K562 (cell line): Measurements from ENCODE around the gene DHRS4L2. TPM values are rescaled to one million over a fixed set of nuclear protein-coding genes. Genes with fewer than 3 reads are reported as not detected.
"Not testable (repeated sequence)": the region's sequence is repeated elsewhere in the genome, so short reads cannot be mapped to it uniquely, and the experiment has no call there.

Experiments used
- ATAC-seq: fragments of 200-7000 bp; cut with Tn5 transposase; 3 replicates; pipeline ENCODE4 v1.9.1; 2020; ENCODE audit warnings: moderate library complexity
- BruUV-seq: library from RNA; stranded (reverse); fragments of 400-500 nt; replicated peaks from 2 replicates; lab custom pipeline; 2021; lab: Mats Ljungman, UMichigan
- CTCF ChIA-PET: fragments of 300-600 bp; formaldehyde crosslinking; extraction: SDS; loops from one replicate; lab custom pipeline; 2021; ENCODE audit warnings: low intra/inter-chr PET ratio; lab: Yijun Ruan, JAX
- POLR2A ChIA-PET: fragments of 300-600, 350-650 bp; sonication (Branson Sonifier 250); formaldehyde crosslinking; extraction: SDS; loops from one replicate; lab custom pipeline; 2021; ENCODE audit warnings: antibody characterized with exemption, inconsistent platforms; lab: Yijun Ruan, JAX
- DNase-seq, 4 experiments: peaks; one replicate each; pipeline versions ENCODE4 v3.0.0 to v3.0.0-alpha.2; 2011 to 2018; ENCODE audit warnings: low spot score in 3 of 4, mixed read lengths in 3 of 4; ENCODE audit errors: extremely low read depth in 1 of 4
- FAIRE-seq: peaks from 2 replicates; lab custom pipeline; 2011; peaks lifted over from hg19 to GRCh38; lab: Jason Lieb, UNC
- H2AFZ ChIP-seq: 2 replicates; pipeline ENCODE4 v1.6.0; 2011; ENCODE audit warnings: low read depth, low read length, control low read depth, inconsistent platforms
- H3K27ac ChIP-seq: fragments of 200-600 bp; 3 replicates; pipeline ENCODE4 v1.8.0; 2011; ENCODE audit warnings: low read depth, mild to moderate bottlenecking, control low read depth, inconsistent platforms, low read length, moderate library complexity, mixed read lengths; ENCODE audit errors: extremely low read depth
- H3K27me3 ChIP-seq, 2 experiments: fragments of 300-600 bp in 1 of 2; 2 replicates in 1 of 2; 3 replicates in 1 of 2; pipeline versions ENCODE4 v1.6.0 to v1.8.0; 2011; ENCODE audit warnings: inconsistent platforms in 2 of 2, low read length in 2 of 2, mild to moderate bottlenecking in 1 of 2, mixed read lengths in 1 of 2, moderate library complexity in 1 of 2; ENCODE audit not compliant: control insufficient read depth in 2 of 2, insufficient read depth in 2 of 2
- H3K36me3 ChIP-seq: fragments of 300-600 bp; 3 replicates; pipeline ENCODE4 v1.8.0; 2011; ENCODE audit warnings: mild to moderate bottlenecking, low read length, inconsistent platforms; ENCODE audit not compliant: control insufficient read depth, insufficient read depth
- H3K4me1 ChIP-seq, 2 experiments: fragments of 200-600 bp in 1 of 2; replicated peaks in 1 of 2; 2 replicates in 1 of 2; 3 replicates in 1 of 2; pipeline versions ENCODE4 v1.5.1 to v1.8.0; 2011; ENCODE audit warnings: inconsistent platforms in 2 of 2, low read length in 2 of 2, mild to moderate bottlenecking in 1 of 2, mixed read lengths in 1 of 2, moderate library complexity in 1 of 2; ENCODE audit not compliant: control insufficient read depth in 2 of 2, insufficient read depth in 2 of 2
- H3K4me2 ChIP-seq: 2 replicates; pipeline ENCODE4 v1.6.1; 2011; ENCODE audit warnings: low read length, control low read depth, inconsistent platforms, mixed read lengths; ENCODE audit not compliant: insufficient read depth
- H3K4me3 ChIP-seq: fragments of 200-600 bp; sonication (generic), shearing (Covaris generic); 2 replicates; pipeline ENCODE4 v1.5.1; 2016; ENCODE audit warnings: control low read depth, inconsistent platforms
- H3K79me2 ChIP-seq: fragments of 200-600 bp; 3 replicates; pipeline ENCODE4 v1.8.0; 2011; ENCODE audit warnings: low read length, inconsistent platforms; ENCODE audit not compliant: control insufficient read depth, insufficient read depth
- H3K9ac ChIP-seq, 2 experiments: 2 replicates each; pipeline versions ENCODE4 v1.6.0 to v1.6.1; 2011; ENCODE audit warnings: low read depth in 2 of 2, low read length in 2 of 2, control low read depth in 1 of 2, inconsistent platforms in 1 of 2, mild to moderate bottlenecking in 1 of 2, mixed read lengths in 1 of 2; ENCODE audit not compliant: insufficient read depth in 1 of 2
- H3K9me1 ChIP-seq: one replicate; pipeline ENCODE4 v1.6.0; 2011; ENCODE audit warnings: inconsistent platforms, mild to moderate bottlenecking, low read length, moderate library complexity; ENCODE audit not compliant: control insufficient read depth, insufficient read depth
- H3K9me3 ChIP-seq: replicated peaks from 2 replicates; pipeline ENCODE4 v1.5.1; 2011; ENCODE audit warnings: low read depth, low read length, inconsistent platforms; ENCODE audit not compliant: control insufficient read depth, insufficient read depth
- H4K20me1 ChIP-seq: replicated peaks from 2 replicates; pipeline ENCODE4 v1.6.1; 2011; ENCODE audit warnings: low read length, inconsistent platforms, mixed read lengths; ENCODE audit not compliant: control insufficient read depth, insufficient read depth
- WGBS: fragments of 100-300 bp; shearing (Covaris generic); methylation state at CpG from one replicate; pipeline ENCODE4 v1.1.6; 2016; ENCODE audit warnings: low coverage, mixed read lengths; ENCODE audit not compliant: insufficient coverage; ENCODE audit errors: missing lambda C conversion rate; 5-methylcytosine and 5-hydroxymethylcytosine counted together
- in situ Hi-C: fragments of 300-500 bp; cut with MboI; formaldehyde crosslinking; loops from 4 replicates; pipeline ENCODE4 v1.15.0; 2018; ENCODE audit warnings: inconsistent platforms, mixed read lengths
- intact Hi-C: fragments of 100-400 bp; cut with micrococcal nuclease; formaldehyde crosslinking; loops from 2 replicates; pipeline ENCODE4 v1.14.2; 2022
- polyA plus RNA-seq, 8 experiments: library from polyadenylated mRNA; depleted of rRNA in 4 of 8; stranded (reverse) in 5 of 8; unstranded in 3 of 8; fragments of >200 nt; fragmentation: Nextera tagmentation in 2 of 8; fragmentation: Illumina TruSeq in 1 of 8; extraction: Ambion mirVana in 2 of 8; extraction: Trizol in 1 of 8; gene quantifications; 2 replicates each; pipeline versions ENCODE4 v1.2.1 to v1.2.3, GENCODE V29; 2011 to 2014; ENCODE audit warnings: inconsistent platforms in 1 of 8, missing spikeins in 1 of 8
- total RNA-seq, 7 experiments: library from RNA; depleted of rRNA in 6 of 7; stranded (reverse); fragments of >200 nt in 6 of 7; fragmentation: Illumina TruSeq in 2 of 7; extraction: Trizol in 2 of 7; gene quantifications; 2 replicates each; pipeline versions ENCODE4 v1.2.1 to v1.2.3, GENCODE V29; 2011 to 2021; ENCODE audit warnings: low replicate concordance in 1 of 7

The DHRS4L2 gene
- total and polyA plus RNA-seq, 9 of the 15 experiments (the other 6 are each of a cell fraction or from before 2014, with no cell fraction given) = 2.3 to 13.7 (median 8.1) TPM

DNA sequence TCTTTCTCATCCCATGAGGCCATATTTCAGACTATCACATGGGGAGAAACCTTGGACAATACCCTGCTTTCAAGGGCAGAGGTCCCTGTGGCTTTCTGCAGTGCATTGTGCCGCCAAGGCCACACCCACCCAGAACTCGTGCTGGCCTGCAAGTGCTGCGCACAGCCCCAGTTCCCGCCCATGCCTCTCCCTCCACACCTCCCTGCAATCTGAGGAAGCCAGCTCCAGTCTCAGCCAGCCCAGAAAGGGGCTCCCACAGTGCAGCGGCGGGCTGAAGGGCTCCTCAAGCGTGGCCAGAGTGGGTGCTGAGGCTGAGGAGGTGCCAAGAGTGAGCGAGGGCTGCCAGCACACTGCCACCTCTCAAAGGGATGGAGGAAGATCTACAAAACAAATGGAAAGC is 15.6 kb upstream of the DHRS4L2 start:
- H3K36me3 ChIP-seq, H3K4me1 ChIP-seq, H4K20me1 ChIP-seq, H3K27me3 ChIP-seq, in situ Hi-C loops, DNase-seq, intact Hi-C loops, H3K79me2 ChIP-seq, H3K9me3 ChIP-seq, POLR2A ChIA-PET, H3K9me1 ChIP-seq, FAIRE-seq, H3K9ac ChIP-seq, ATAC-seq, H3K4me3 ChIP-seq, BruUV-seq, CTCF ChIA-PET, H2AFZ ChIP-seq, H3K4me2 ChIP-seq, H3K27ac ChIP-seq: not testable (repeated sequence)
- no CpG with 5 or more reads among the region's 8 CpGs for WGBS

DNA sequence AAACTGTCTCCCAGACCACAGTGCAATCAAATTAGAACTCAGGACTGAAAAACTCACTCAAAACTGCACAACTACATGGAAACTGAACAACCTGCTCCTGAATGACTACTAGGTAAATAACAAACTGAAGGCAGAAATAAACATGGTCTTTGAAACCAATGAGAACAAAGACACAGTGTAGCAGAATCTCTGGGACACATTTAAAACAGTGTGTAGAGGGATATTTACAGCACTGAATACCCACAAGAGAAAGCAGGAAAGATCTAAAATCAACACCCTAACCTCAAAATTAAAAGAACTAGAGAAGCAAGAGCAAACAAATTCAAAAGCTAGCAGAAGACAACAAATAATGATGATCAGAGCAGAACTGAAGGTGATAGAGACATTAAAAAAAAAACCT is 14.7 kb upstream of the DHRS4L2 start:
- H3K4me1 ChIP-seq, BruUV-seq, H3K27me3 ChIP-seq, H3K36me3 ChIP-seq, H3K4me3 ChIP-seq, ATAC-seq, intact Hi-C loops, H3K79me2 ChIP-seq, H3K9me3 ChIP-seq, CTCF ChIA-PET, H2AFZ ChIP-seq, POLR2A ChIA-PET, in situ Hi-C loops, H3K27ac ChIP-seq, FAIRE-seq, DNase-seq, H3K4me2 ChIP-seq, H3K9me1 ChIP-seq, H4K20me1 ChIP-seq, H3K9ac ChIP-seq: not testable (repeated sequence)

DNA sequence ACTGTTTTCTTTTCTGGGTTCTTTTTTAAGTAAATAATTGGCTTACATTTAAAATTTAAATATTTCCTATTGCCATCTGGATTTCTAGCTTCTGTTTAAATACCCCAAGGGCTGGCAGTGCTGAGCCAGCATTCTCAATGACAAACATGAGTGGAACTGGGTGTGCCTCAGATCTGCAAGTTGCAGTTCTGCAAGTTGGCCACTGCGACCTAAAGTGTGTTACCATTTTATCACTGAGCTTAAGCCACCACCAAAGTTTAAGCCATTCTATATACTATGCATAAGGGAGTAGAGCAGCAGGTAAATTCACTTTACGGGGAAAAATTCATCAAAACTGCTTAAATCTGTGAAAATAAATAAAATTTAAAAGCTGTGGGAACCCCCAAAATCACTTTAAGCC is 11.5 kb upstream of the DHRS4L2 start:
- H4K20me1 ChIP-seq, H3K4me1 ChIP-seq, H3K79me2 ChIP-seq, H3K9me1 ChIP-seq, H3K9ac ChIP-seq, DNase-seq, H2AFZ ChIP-seq, H3K4me2 ChIP-seq, intact Hi-C loops, FAIRE-seq, H3K9me3 ChIP-seq, BruUV-seq, CTCF ChIA-PET, H3K36me3 ChIP-seq, ATAC-seq, H3K27me3 ChIP-seq, H3K27ac ChIP-seq, H3K4me3 ChIP-seq: not testable (repeated sequence)
- in situ Hi-C loops = loop anchor here (5.0 kb wide), 1 partner anchor 35 kb away; no protein-coding TSS in a partner anchor
- POLR2A ChIA-PET = interaction anchor here (0.6 kb wide), 1 partner anchor 132 kb away, joined by 3 read pairs; no protein-coding TSS in a partner anchor
- WGBS = 53% methylated on average over 2 of the region's 2 CpGs

DNA sequence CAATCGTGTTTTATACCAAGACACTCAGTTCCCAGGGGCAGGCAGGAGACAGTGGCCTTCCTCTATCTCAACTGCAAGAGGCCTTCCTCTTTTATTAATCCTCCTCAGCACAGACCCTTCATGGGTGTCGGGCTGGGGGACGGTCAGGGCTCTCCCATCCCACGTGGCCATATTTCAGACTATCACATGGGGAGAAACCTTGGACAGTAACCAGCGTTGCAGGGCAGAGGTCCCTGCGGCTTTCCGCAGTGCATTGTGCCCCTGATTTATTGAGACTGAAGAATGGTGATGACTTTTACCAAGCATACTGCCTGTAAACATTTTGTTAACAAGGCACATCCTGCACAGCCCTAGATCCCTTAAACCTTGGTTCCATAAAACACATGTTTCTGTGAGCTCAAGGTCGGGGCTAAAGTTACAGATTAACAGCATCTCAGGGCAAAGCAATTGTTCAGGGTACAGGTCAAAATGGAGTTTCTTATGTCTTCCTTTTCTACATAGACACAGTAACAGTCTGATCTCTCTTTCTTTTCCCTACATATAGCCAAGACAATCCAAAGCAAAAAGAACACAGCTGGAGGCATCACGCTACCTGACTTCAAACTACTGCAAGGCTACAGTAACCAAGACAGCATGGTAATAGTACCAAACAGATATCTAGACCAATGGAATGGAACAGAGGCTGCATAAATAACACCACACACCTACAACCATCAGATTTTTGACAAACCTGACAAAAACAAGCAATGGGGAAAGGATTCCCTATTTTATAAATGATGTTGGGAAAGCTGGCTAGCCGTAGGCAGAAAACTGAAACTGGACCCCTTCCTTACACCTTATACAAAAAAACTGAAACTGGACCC is 6.5 kb upstream of the DHRS4L2 start:
- BruUV-seq, H3K9me3 ChIP-seq, intact Hi-C loops, H3K36me3 ChIP-seq, POLR2A ChIA-PET, H4K20me1 ChIP-seq, CTCF ChIA-PET, H3K27ac ChIP-seq, FAIRE-seq, H3K4me2 ChIP-seq, H3K4me3 ChIP-seq, H3K27me3 ChIP-seq, H2AFZ ChIP-seq, in situ Hi-C loops, ATAC-seq, H3K4me1 ChIP-seq, H3K9me1 ChIP-seq, DNase-seq, H3K9ac ChIP-seq, H3K79me2 ChIP-seq: not testable (repeated sequence)
- WGBS = no CpG with 5 or more reads among the region's 10 CpGs
